Aorta (tissue), 5 donors: ENCODE results near the gene KCNK7. TPM values are rescaled to one million over a fixed set of nuclear protein-coding genes. Genes with fewer than 3 reads are reported as not detected.

Experiments used
- ATAC-seq: fragments of 200-7000 bp; cut with Tn5 transposase; one replicate; pipeline ENCODE4 v1.9.1; 2022; ENCODE audit warnings: moderate library complexity; ENCODE audit not compliant: low FRiP score
- DNase-seq, 2 donors: peaks; one replicate each; pipeline ENCODE4 v3.0.0-alpha.2; 2020
- H3K27ac ChIP-seq, 2 donors: one replicate each; pipeline ENCODE4 v1.5.1; 2013; ENCODE audit warnings: low read length in 2 of 2, mild to moderate bottlenecking in 2 of 2, moderate library complexity in 2 of 2, control low read depth in 1 of 2, inconsistent platforms in 1 of 2, low read depth in 1 of 2
- H3K27me3 ChIP-seq, 2 donors: one replicate each; pipeline ENCODE4 v1.6.1; 2013; ENCODE audit warnings: control low read depth in 1 of 2, low read length in 1 of 2, mild to moderate bottlenecking in 1 of 2, moderate library complexity in 1 of 2; ENCODE audit not compliant: insufficient read depth in 2 of 2, control insufficient read depth in 1 of 2
- H3K36me3 ChIP-seq, 2 donors: one replicate each; pipeline ENCODE4 v1.6.1; 2013; ENCODE audit warnings: control low read depth in 1 of 2, low read length in 1 of 2, mild to moderate bottlenecking in 1 of 2; ENCODE audit not compliant: insufficient read depth in 2 of 2, control insufficient read depth in 1 of 2
- H3K4me1 ChIP-seq, 2 donors: one replicate each; pipeline ENCODE4 v1.6.1; 2013; ENCODE audit warnings: low read length in 2 of 2, control low read depth in 1 of 2, mild to moderate bottlenecking in 1 of 2, moderate library complexity in 1 of 2; ENCODE audit not compliant: insufficient read depth in 2 of 2, control insufficient read depth in 1 of 2
- H3K4me3 ChIP-seq, 2 donors: one replicate each; pipeline ENCODE4 v1.5.1; 2013; ENCODE audit warnings: low read length in 2 of 2, control low read depth in 1 of 2, mild to moderate bottlenecking in 1 of 2
- H3K9me3 ChIP-seq: one replicate; pipeline ENCODE4 v1.6.1; 2013; ENCODE audit warnings: mild to moderate bottlenecking, low read length; ENCODE audit not compliant: control insufficient read depth
- WGBS, 2 donors: extraction: QIAGEN DNeasy Blood & Tissue Kit; methylation state at CpG; one replicate each; pipeline ENCODE4 v1.1.7; 2013; 5-methylcytosine and 5-hydroxymethylcytosine counted together
- intact Hi-C, 2 donors: fragments of 100-400 bp; cut with DNase I; formaldehyde crosslinking; loops; one replicate each; pipeline versions ENCODE4 v1.14.2 to v1.15.0; 2022
- polyA plus RNA-seq, 2 donors: library from polyadenylated mRNA; stranded (reverse); fragments of 200-250 nt; gene quantifications; one replicate each; pipeline ENCODE4 v1.2.3, GENCODE V29; 2013
- total RNA-seq, 2 donors: library from RNA; stranded (reverse); fragmentation: NEBNext Ultra II Directional; extraction: Animal tissue kit (Norgen Biotek cat#: 25700); gene quantifications; one replicate each; pipeline ENCODE4 v1.2.1, GENCODE V29; 2021
- donor health status: healthy with polysubstance abuse.
- donor health status: Bipolar disorder and iron deficiency.
- donor health status: DM: no; HTN: no; CAD: no.
- donor health status: DM: no; HTN: no; CAD: no.
- donor health status: DM: yes; HTN: yes; CAD: no.

The KCNK7 gene
- total and polyA plus RNA-seq, 4 donors, result 0.93 to 7.3 (median 1.3) TPM; not detected in 1

DNA sequence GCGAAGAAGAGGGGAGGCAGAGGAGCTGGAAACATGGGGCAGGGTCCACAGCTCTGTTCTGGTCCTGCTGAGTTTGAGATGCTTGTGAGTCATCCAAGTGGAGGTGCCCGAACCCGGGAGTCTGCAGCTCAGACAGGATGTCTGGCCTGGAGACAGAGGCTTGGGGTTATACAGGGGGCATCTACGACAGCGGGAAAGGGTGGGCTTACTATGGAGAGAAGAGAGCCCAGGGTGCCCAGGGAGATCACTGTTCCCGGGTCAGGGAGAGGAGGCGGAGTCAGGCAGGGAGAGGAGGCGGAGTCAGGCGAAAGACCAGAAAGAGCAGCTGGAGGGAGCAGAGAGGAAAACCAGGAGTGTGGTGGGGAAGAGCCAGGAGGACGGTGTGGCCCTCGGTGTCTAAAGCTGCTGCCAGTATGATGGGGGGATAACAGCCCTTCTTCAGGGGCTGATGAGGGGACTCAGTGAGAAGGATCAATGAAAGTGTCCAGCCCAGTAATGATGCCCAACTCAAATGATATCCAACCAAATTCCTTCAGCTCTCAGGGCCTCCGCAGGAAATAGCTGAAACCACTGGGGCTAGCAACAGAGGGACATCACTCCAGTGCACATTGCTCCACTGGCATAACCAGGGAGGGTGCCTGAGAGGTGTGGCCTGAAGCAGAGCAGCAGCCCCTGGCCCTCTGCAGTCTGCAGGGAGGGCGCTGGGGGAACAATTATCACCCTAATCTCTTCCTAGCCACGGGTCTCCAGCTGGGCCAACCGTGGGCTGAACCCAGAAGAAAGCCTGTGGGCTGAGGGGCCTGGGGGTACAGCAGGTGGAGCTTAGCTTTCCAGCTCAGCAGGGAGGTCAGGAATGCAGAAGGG, 34.8 kb downstream of the KCNK7 start:
- Histone ChIP-seq H3K4me1 (no peaks in the 10 kb centered on the region), H3K4me3 (no peak overlapping the region), H3K27ac (peak overlapping the region; percentile 73 to 94), H3K27me3 (no peaks in the 10 kb centered on the region), H3K36me3 (no peaks in the 10 kb centered on the region), H3K9me3 (no peaks in the 10 kb centered on the region)
- ATAC-seq (no peak), DNase-seq (peak in 1 of 2 donors; percentile 84)
- WGBS, 2 donors, result 6 to 9% methylated on average over 15 of the region's 15 CpGs
- intact Hi-C loops, result loop anchor here in 1 of 2 donors (1.0 kb wide), 1 partner anchor 9 kb away; no protein-coding TSS in a partner anchor

- peak overlapping the region; percentile 73 to 94 for H3K27ac ChIP-seq
- H3K27me3 ChIP-seq, result no peaks in the 10 kb centered on the region
- ATAC-seq (peak; percentile 12), DNase-seq (no peak)
- intact Hi-C loops, result loop anchor here in 1 of 2 donors (2.0 kb wide), 2 partner anchors 15 to 19 kb away; no protein-coding TSS in a partner anchor
- no peaks in the 10 kb centered on the region for H3K4me1 ChIP-seq
- 4 to 9% methylated on average over 5 of the region's 5 CpGs for WGBS, 2 donors
- no peaks in the 10 kb centered on the region for H3K36me3 ChIP-seq
- no peak overlapping the region for H3K4me3 ChIP-seq
- H3K9me3 ChIP-seq, result no peaks in the 10 kb centered on the region
These were observed 35.6 kb downstream of the KCNK7 start for GRCh38 chr11:65559951-65560537.

- Histone ChIP-seq H3K27me3 (no peaks in the 10 kb centered on the region), H3K4me3 (no peak overlapping the region), H3K4me1 (no peaks in the 10 kb centered on the region), H3K36me3 (no peaks in the 10 kb centered on the region), H3K27ac (peak overlapping the region; percentile 73 to 94), H3K9me3 (no peaks in the 10 kb centered on the region)
- 6 to 9% methylated on average over 5 of the region's 5 CpGs for WGBS, 2 donors
- no peak for ATAC-seq
- DNase-seq, result no peak
- intact Hi-C loops, result loop anchor here in 1 of 2 donors (2.0 kb wide), 2 partner anchors 15 to 19 kb away; no protein-coding TSS in a partner anchor
These were observed 36.1 kb downstream of the KCNK7 start for GRCh38 chr11:65559535-65559934.

- Histone ChIP-seq H3K27me3 (no peaks in the 10 kb centered on the region), H3K27ac (peak overlapping the region; percentile 73 to 94), H3K4me3 (no peak overlapping the region), H3K9me3 (no peaks in the 10 kb centered on the region), H3K36me3 (no peaks in the 10 kb centered on the region), H3K4me1 (no peaks in the 10 kb centered on the region)
- peak; percentile 89 to 93 for DNase-seq
- intact Hi-C loops, result loop anchor here in 1 of 2 donors (2.0 kb wide), 2 partner anchors 16 to 18 kb away; no protein-coding TSS in a partner anchor
- WGBS, 2 donors, result 4 to 5% methylated on average over 16 to 19 of the region's 19 CpGs
- ATAC-seq, result peak; percentile 84
These were observed 36.6 kb downstream of the KCNK7 start for GRCh38 chr11:65558930-65559509.

GRCh38 chr11:65558002-65558929, 37.3 kb downstream of the KCNK7 start, which contains the start of gene LTBP3:
TSS of gene LTBP3 (minus strand) at chr11:65558359. CDS start at chr11:65557959, 400 bp downstream.
- peak; percentile 89 for ATAC-seq
- Histone ChIP-seq H3K36me3 (no peaks in the 10 kb centered on the region), H3K9me3 (no peaks in the 10 kb centered on the region), H3K4me1 (no peaks in the 10 kb centered on the region), H3K27ac (peak within 1 kb of the TSS; percentile 73 to 94), H3K27me3 (no peaks in the 10 kb centered on the region), H3K4me3 (peak within 1 kb of the TSS; percentile 64 to 87)
- DNase-seq, result peak; percentile 91 to 94
- 1% methylated on average over 37 to 79 of the region's 79 CpGs for WGBS, 2 donors
- intact Hi-C loops, result loop anchor here in 1 of 2 donors (2.0 kb wide), 2 partner anchors 17 kb away; no protein-coding TSS in a partner anchor

DNA sequence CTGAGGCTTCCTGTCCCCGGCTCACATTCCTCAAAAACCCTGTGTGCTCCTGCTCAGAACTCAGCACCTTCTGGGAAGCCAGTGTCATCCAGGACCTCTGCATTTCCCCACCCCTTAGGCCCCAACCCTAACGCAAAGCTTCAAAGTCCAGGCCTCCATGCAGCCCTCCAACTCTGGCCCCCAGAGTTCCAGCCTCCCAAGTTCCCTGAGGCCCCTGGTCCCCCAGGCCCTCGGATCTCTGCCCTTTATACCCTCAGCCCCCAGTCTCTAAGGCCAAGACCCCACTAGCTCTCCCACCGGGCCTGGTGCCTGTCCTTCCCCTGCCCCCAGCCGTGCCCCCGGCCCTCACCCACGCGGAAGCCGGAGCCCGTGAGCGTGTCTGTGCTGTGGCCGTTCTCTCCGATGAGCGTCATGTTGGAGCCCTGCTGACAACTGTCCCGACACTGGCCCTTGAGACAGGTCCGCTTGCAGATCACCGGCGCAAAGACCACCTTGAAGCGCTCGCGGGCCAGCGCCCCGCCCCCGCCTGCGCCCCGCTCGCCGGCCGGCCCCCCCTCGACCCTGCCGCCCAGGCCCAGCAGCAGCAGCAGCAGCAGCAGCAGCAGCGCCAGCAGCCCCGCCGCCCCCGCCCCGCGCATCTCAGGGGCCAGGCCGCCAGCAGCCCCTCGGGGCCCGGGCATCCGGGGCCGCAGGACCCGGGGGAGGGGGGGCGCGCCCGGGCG, 38.2 kb downstream of the KCNK7 start:
- H3K4me3 ChIP-seq, result peak overlapping the region; percentile 64 to 87
- intact Hi-C loops, result loop anchor here in 1 of 2 donors (2.0 kb wide), 2 partner anchors 17 kb away; no protein-coding TSS in a partner anchor
- peak overlapping the region; percentile 12 to 58 for H3K27ac ChIP-seq
- no peaks in the 10 kb centered on the region for H3K27me3 ChIP-seq
- H3K9me3 ChIP-seq, result no peaks in the 10 kb centered on the region
- 1 to 2% methylated on average over 27 to 47 of the region's 47 CpGs for WGBS, 2 donors
- ATAC-seq, result no peak
- no peak for DNase-seq
- H3K36me3 ChIP-seq, result no peaks in the 10 kb centered on the region
- H3K4me1 ChIP-seq, result no peaks in the 10 kb centered on the region

GRCh38 chr11:65556470-65557279, 38.9 kb downstream of the KCNK7 start:
- 46 to 52% methylated on average over 12 of the region's 12 CpGs for WGBS, 2 donors
- ATAC-seq, result no peak
- Histone ChIP-seq H3K4me3 (peak overlapping the region; percentile 64 to 87), H3K27ac (peak overlapping the region in 1 of 2 donors; percentile 12), H3K27me3 (no peaks in the 10 kb centered on the region), H3K4me1 (no peaks in the 10 kb centered on the region), H3K9me3 (no peaks in the 10 kb centered on the region), H3K36me3 (peaks cover 0 to 2% of the 10 kb centered on the region in 2 donors)
- no peak for DNase-seq
- intact Hi-C loops, result no loop called here
